Fibroblast of villous mesenchyme (primary cell): ENCODE results near the gene DNM3. TPM values are rescaled to one million over a fixed set of nuclear protein-coding genes. Genes with fewer than 3 reads are reported as not detected.
A peak's percentile ranks its signal among the peaks of the same experiment; 100 is the strongest.

ENCODE experiments used
- DNase-seq: peaks from one replicate; pipeline ENCODE4 v3.0.0-alpha.2; 2010; ENCODE audit warnings: low read depth
- H3K4me3 ChIP-seq: 2 replicates; pipeline ENCODE4 v1.5.1; 2011; ENCODE audit warnings: low read depth, mild to moderate bottlenecking, low read length
- total RNA-seq: library from RNA; depleted of rRNA; stranded (reverse); fragments of >200 nt; gene quantifications from 2 replicates; pipeline ENCODE4 v1.2.3, GENCODE V29; 2012
- TF ChIP-seq, protein P1 (sequence below): IDR thresholded peaks from 2 replicates; pipeline ENCODE4 v1.5.1; 2012; ENCODE audit warnings: low read depth, mild to moderate bottlenecking, low read length; ENCODE audit not compliant: insufficient read depth

The DNM3 gene
- total RNA-seq, 1 donor, result 2.2 TPM

DNA sequence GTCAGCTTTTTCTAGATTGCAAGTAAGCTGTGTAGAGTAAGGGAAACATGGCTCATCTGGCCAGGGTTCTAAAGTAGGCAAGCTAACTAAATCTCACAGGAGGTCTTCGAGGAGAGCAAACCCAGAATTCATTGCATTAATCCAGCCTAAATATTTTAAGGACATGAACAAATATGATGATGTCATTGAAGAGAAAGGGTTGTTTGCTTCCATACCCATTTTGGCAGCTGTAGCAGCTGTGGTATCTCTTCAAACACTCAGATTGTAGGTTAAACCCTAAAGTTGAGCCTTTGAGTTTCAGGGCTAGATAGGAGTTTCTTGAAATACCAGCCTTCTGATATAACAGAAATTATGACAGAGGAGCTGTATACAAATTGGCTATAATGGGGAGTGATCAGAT, 378.7 kb downstream of the DNM3 start:
- no peak overlapping the region for H3K4me3 ChIP-seq
- peak; percentile 43 for DNase-seq
- TF ChIP-seq, protein P1, sequence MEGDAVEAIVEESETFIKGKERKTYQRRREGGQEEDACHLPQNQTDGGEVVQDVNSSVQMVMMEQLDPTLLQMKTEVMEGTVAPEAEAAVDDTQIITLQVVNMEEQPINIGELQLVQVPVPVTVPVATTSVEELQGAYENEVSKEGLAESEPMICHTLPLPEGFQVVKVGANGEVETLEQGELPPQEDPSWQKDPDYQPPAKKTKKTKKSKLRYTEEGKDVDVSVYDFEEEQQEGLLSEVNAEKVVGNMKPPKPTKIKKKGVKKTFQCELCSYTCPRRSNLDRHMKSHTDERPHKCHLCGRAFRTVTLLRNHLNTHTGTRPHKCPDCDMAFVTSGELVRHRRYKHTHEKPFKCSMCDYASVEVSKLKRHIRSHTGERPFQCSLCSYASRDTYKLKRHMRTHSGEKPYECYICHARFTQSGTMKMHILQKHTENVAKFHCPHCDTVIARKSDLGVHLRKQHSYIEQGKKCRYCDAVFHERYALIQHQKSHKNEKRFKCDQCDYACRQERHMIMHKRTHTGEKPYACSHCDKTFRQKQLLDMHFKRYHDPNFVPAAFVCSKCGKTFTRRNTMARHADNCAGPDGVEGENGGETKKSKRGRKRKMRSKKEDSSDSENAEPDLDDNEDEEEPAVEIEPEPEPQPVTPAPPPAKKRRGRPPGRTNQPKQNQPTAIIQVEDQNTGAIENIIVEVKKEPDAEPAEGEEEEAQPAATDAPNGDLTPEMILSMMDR, result no peak

DNA sequence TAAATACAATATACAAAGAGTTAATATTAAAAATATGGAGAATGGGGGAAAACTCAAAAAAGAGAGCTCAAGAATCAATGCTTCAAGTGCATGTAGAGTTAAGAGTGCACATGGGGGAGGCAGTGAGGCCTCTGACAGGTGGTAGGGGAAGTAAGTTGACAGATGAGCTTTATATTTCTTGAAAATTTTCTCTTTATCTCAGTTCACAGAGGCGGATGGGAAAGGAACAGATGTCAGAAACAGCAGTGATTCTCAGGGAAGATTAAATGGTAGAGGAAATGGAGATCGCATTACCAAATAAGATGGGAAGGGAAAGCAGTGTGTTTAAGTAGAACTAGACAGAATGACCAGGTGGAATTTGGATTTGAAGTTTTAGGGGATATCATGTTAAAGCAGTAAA, 379.1 kb downstream of the DNM3 start:
- TF ChIP-seq, protein P1, result no peak
- H3K4me3 ChIP-seq, result no peak overlapping the region
- no peak for DNase-seq

DNA sequence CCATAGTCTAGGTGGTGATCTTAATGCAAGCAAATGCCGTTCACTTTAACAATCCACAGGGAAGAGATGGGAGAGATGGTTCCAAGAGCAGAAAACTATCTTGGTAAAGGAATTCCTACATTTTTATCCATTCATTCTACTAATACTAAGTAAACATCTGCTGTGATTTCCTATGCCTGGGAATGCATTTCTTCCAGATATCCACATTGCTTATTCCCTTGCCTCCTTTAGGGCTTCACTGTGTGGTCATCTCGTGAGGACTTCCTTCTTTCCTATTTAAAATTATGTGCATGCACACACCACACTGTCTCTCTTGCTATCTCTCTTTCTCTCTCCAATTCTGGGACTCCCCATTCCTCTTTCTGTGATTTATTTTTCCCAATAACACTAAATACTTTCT, 380.1 kb downstream of the DNM3 start:
- H3K4me3 ChIP-seq, result no peak overlapping the region
- DNase-seq, result no peak
- TF ChIP-seq, protein P1, result no peak

DNA sequence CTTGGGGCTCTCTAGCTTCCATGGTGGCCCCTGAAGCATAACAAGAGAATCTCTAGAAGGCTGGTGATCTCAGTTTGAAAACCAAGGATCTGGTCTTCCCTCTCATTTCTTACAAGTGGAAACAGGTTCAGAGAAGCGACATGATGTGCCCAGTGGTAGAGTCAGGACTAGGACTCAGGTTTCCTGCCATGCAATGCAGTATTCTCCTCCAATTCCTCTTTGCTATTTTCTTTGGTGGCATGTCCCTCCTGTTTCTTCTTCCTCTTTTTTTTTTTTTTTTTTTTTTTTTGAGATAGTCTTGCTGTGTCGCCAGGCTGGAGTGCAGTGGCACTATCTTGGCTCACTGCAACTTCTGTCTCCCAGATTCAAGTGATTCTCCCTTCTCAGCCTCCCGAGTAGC, 383.6 kb downstream of the DNM3 start:
- no peak for DNase-seq
- H3K4me3 ChIP-seq, result no peak overlapping the region
- TF ChIP-seq, protein P1, result no peak

DNA sequence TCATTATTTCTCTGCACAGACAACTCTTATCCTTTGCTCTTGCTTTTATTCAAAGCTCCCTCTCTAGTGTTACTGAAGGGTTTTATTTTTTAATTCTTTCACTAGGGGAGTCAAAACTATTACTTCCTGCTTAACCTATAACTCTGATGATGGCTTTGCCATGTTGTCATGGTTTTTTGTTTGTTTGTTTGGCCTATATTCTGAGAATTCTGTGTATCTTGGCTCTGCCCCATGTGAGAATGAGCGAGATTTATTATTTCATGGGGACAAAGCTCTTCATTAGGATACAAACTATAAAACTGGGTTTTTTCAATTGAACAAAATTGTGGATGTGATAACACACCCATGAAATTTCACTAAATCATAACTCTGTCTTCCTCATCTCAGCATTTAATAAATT, 388.6 kb downstream of the DNM3 start:
- no peak overlapping the region for H3K4me3 ChIP-seq
- TF ChIP-seq, protein P1, result no peak
- DNase-seq, result no peak

DNA sequence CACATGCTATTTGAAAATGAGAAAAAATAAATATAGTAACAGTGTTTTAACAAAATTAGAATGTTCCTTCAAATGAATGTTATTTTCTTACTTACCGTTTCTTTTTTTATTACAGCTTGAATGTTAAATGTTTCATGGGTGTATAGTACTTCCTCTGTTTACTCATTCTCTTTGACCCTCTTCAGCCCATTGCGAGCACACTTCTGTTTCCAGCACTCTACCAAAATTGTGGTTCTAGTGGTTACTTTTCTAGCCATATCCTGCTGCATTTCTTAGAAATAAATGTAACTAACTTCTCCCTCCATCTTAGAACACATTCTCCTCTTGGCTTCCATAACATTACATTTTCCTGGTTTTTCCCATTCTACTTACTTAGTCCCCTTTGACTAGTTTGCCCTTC, 389.2 kb downstream of the DNM3 start:
- no peak for DNase-seq
- TF ChIP-seq, protein P1, result no peak
- H3K4me3 ChIP-seq, result no peak overlapping the region

DNA sequence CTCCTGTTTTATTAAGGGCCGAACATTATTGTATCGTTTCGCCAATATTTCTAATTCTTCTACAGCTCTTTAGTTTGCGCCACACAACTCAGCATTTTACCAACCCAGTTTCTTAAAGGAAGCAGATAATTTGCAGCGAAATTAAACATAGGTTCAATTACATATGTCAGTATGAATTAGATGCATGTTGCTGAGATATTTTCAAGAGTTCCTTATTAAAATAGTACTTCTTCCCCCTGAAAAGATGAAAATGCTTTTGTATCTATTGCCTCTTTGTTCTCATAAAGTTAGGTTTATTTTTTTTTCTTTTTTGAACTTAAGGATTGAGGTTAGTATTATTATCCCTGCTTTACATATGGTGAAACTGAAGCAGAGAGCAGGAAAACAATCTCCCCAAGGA, 395.7 kb downstream of the DNM3 start:
- no peak overlapping the region for H3K4me3 ChIP-seq
- no peak for DNase-seq
- TF ChIP-seq, protein P1, result no peak
